Activated CD4-positive, alpha-beta T cell treated with anti-CD3 and anti-CD28 coated beads, Interleukin-2, amount 50 U/mL, for 24 hours (primary cell): ENCODE results near the gene NTM.

Experiments used
- DNase-seq, 2 donors: peaks; one replicate each; pipeline ENCODE4 v3.0.0-alpha.2; 2020; ENCODE audit warnings: low read depth in 1 of 2, low spot score in 1 of 2

NTM gene

DNA sequence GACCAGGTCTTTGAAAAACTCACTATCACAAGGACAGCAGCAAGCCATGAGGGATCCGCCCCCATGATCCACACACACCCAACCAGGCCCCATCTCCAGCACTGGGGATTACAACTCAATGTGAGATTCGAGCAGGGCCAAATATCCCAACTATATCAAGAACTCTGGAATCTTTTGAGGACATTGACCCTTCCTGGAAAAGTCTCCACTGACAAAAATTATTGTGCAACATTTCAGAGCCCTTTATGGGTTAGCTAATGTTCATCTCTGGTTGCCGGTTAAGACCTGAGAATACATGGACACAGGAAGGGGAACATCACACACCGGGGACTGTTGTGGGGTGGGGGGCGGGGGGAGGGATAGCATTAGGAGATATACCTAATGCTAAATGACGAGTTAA, 479.1 kb downstream of the NTM start:
- DNase-seq = no peak

GRCh38 chr11:131850507-131850906, 480.1 kb downstream of the NTM start:
- DNase-seq = no peak

DNA sequence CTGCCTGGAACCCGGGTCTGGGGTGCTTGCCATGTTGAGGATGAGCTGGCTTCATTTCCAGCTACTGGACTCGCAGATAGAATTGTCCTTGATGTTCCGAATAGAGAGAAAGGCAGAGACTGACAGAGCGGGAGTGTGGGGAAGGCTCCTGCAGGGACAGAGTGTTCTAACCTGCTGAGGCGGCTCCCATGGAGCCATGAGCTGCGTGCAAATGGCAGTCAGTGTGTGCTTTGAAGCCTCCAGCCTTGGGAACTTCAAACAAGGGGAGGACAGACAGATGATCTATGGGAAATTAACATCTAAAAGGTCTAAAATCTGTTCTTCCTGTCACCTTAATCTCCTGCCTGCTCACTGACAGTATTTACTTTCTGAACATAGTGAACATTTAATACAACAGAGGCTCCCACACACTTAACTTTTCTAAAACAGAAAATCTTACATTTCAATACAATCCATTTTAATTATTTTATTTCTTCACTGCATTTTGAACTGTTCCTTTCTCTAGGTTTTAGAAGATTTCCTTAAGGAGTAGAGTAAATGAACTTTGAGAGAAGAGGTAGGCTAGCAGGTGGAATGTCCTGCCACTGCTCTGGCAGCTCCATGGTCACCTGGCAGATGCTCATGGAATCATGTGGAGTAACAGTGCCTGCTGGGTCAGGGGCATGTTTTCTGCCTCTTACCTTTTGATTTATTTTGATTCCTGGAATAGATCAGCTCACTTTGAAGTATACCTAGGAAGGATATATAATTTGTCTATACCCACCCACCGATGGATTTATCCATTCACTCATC, 481.7 kb downstream of the NTM start:
- DNase-seq = no peak

DNA sequence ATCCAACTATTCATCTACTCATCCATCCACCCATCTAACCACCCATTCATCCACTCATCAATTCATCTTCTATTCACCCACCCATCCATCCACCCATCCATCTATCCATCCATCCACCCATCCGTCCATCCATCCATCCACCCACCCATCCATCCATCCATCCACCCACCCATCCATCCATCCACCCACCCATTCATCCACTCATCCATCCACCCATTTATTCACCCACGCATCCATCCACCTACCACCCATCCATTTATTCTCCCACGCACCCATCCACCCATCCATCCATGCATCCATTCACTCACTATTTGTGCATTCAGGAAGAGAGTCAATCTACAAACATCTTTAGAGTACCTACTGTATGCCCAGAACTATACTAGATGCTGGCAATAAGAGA, 482.3 kb downstream of the NTM start:
- no peak for DNase-seq

- no peak for DNase-seq
These were observed 484.0 kb downstream of the NTM start for GRCh38 chr11:131854391-131854790.

GRCh38 chr11:131855320-131855719, 484.9 kb downstream of the NTM start:
- no peak for DNase-seq

DNA sequence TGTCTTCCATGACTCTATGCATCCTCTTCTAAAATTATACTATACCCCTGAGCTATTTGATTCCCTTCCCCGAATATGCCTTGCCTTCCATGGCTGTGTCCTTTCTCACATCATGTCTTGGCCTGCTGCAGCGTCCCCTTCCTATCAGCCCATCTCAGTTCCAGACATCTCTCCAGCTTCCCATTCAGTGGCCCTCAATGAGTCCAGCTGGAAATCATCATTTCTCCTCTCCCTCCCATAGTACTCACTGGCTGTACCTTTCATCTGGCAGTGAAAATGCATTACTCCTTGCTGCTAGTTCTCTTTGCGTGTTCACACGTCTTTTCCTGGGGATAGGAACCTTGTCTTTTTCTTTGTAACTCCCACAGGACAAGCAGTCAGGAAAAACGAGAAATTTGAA, 486.8 kb downstream of the NTM start:
- DNase-seq = no peak

- DNase-seq = no peak
These were observed 488.1 kb downstream of the NTM start for GRCh38 chr11:131858505-131858904.

DNA sequence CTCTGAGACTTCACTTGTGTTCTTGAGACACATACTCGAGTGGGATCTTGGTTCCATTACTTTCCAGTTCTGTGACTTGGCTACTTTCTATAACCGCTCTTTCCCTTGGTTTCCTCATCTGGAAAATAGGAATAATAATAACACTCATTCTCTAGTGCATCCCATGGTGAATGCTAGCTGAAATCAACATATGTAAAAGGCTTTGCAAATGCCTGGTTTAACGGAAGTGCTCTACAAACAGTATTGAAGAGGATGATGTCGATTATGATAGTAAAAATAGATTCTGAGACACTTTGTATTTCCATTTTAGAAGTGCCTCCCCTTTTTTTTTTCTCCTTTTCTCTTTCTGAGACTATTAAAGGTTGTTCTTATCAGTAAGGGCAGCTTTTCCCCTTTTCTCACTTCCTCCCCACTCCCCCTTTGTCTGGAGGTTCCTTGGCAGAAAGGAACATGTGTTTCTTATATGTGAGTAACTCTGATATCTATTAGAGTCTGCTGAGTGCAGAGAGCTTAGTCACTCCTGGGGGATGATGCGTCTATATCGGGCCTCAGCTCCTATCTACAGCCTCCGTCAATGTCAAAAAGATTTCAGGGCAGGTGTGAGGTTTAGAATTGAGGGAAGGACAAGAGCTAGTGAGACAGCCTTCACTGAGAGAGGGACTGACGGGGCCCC, 489.3 kb downstream of the NTM start:
- no peak for DNase-seq

GRCh38 chr11:131864228-131864627, 493.8 kb downstream of the NTM start:
- no peak for DNase-seq

- DNase-seq = no peak
These were observed 495.4 kb downstream of the NTM start for GRCh38 chr11:131865860-131866259.

DNA sequence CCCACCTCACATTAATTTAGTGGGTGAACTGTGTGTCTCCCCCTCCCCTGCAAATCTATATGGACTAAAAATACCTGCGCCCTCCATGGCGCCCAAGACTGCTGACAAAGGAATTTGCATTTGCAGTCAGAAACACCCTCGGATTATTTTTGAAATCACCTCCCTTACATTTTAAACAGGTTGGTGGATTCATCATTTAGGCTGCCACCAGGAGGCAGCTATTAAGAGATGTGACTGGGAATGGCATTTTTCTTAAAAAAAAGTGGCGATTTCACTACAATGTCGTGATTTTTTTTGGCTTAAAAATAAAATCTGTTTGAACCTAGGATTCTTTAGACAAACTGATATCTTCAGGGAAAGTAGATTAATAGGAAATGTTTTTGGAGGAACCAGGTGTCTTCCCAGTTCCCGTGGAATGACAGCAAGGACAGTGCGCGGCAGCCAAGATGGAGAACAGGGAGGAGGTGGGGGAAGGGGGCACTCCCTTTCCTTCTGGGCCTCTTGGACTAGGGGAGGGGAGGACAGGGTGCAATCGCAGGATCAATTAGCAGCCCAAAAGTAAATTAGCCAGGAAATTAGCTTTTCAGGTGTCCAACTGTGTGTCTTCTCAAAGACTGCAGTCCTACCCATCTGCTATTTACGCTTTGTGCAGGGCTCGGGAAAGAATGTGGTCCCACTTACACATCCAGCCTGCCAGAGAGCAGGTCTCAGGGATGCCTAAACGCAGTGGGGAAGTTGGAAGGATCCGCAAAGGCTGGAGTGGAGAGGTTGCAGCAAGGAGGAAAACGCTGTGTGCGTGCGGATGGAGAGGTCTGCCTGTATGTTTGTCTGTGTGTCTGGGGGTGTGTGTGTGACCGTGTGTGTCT, 496.4 kb downstream of the NTM start:
- no peak for DNase-seq

- no peak for DNase-seq
These were observed 497.2 kb downstream of the NTM start for GRCh38 chr11:131867457-131868257.

DNA sequence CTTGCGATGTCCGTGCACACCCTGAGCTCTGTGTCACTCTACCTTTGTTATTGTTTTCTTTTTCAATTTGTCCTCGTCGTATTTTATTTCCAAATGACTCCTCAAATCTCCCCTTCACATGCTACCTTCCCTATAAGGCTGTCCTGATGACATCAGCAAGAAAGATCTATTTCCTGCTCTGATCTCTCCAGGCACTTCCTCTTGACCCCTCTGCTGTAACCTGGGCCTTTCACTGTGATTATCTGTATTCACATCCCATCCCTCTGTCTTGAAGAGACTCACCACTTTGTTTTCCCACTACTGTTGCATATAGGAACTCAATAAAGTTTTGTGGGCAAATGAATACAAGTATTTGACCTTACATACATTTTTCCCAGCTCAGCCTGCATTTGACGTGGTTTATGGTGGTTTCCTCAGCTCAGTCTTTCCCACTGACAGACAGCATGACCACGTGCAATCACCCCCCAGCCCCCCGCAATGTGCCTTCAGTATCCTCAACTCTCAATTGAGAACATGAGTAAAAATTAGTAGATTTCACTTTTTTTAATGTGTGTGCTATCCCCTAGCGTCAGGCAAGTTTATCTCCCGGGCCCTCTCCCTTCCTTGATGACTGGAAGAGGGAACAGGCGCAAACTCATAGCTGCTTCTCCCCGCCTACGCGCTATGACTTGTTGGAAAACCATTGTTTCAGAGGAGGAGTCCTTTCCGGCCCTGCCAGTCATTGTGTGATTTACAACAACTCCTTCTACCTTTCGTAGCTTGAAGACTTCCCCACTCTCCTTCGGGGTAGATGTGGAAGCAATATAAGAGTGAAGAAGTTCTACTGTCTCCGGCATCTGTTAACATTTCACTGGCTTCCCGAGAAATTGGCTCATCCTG, 498.5 kb downstream of the NTM start:
- no peak for DNase-seq

GRCh38 chr11:131870305-131870704, 499.9 kb downstream of the NTM start:
- DNase-seq = no peak

- no peak for DNase-seq
These were observed 500.6 kb downstream of the NTM start for GRCh38 chr11:131871006-131871405.

GRCh38 chr11:131874070-131874469, 503.7 kb downstream of the NTM start:
- no peak for DNase-seq

DNA sequence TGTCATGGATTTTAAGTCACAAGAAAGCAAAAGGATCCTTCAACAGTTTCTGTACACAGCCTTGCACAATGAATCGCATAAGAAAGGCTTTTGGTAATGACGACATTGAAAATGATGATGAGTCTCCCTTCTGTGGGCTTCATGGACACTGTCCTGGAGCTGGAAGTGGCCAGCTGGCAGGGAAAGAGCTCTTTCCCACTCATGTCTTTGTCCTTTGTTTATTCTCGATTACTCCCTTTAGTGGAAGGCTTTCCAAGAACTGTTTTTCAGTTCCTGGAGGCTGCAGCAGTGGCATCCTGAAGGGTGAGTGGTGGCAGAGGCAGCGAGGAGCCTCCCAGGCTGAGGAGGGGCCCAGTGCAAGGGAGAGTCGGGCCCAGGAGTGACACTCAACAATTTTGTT, 505.2 kb downstream of the NTM start:
- DNase-seq = no peak

DNA sequence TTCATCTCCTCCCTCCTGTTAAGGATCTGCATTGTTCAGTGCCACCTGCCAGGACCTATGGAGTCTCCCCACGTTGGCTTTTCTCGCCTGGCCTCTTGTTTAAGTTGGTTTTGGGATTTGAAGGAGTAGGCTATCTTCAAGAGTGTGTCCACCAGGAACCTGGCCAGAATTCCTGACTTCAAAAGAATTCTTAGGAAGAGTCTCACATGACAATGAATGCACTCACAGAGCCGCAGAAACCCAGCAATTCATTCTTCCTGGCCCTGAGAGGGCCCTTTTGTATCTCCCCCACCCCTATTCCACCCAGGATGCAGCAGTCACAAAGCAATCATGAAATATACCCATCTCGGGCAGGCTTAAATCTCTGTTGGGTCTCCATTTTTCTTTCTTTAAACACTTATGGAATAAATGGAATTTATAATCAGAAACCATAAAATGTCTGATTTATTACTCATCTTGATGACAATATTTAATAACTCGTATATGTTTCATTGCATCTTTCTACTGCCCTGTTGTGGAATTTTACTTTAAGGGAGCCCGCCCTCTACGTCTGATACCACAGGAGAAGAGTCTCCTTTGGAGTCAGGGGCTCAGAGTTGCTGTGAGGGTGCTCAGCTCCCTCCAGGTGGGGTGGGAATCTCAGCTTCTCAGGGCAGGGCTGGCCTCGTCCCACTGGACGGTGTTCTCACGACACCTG, 507.0 kb downstream of the NTM start:
- no peak for DNase-seq
